HFFc6 (cell line): ENCODE data around the gene SESN3. TPM values are rescaled to one million over a fixed set of nuclear protein-coding genes. Genes with fewer than 3 reads are reported as not detected.
A peak's percentile ranks its signal among the peaks of the same experiment; 100 is the strongest.

Experiments used
- DNase-seq: peaks from one replicate; pipeline ENCODE4 v3.0.0-alpha.2; 2018
- H3K27ac Mint-ChIP-seq: 2 replicates; pipeline ENCODE4 v1.8.0; 2020; ENCODE audit warnings: mild to moderate bottlenecking, mixed read lengths
- H3K27me3 Mint-ChIP-seq: 2 replicates; pipeline ENCODE4 v1.8.0; 2021; ENCODE audit warnings: mild to moderate bottlenecking, moderate library complexity, mixed read lengths; ENCODE audit not compliant: insufficient read depth
- H3K36me3 Mint-ChIP-seq: 2 replicates; pipeline ENCODE4 v1.8.0; 2021; ENCODE audit warnings: low read depth, mixed read lengths
- H3K4me1 Mint-ChIP-seq: 2 replicates; pipeline ENCODE4 v1.8.0; 2020; ENCODE audit warnings: low read depth, mixed read lengths
- H3K4me3 Mint-ChIP-seq: 2 replicates; pipeline ENCODE4 v1.8.0; 2020; ENCODE audit warnings: mild to moderate bottlenecking, moderate library complexity, mixed read lengths
- H3K9me3 Mint-ChIP-seq: 2 replicates; pipeline ENCODE4 v1.8.0; 2020; ENCODE audit warnings: mild to moderate bottlenecking, mixed read lengths
- CTCF ChIP-seq: fragments of 200-600 bp; sonication (generic); IDR thresholded peaks from 2 replicates; pipeline ENCODE4 v1.5.0; 2021; ENCODE audit warnings: antibody characterized with exemption, mild to moderate bottlenecking
- total RNA-seq, 6 experiments: library from RNA; stranded (reverse); fragmentation: NEBNext Ultra II Directional; extraction: Animal tissue kit (Norgen Biotek cat#: 25700); gene quantifications; 2 replicates in 1 of 6; 3 replicates in 5 of 6; pipeline ENCODE4 v1.2.3, GENCODE V29; 2021

The SESN3 gene
- total RNA-seq, 6 experiments from 2014 or later, result 0.12 to 0.28 (median 0.21) TPM

GRCh38 chr11:95152876-95153856, 77.8 kb downstream of the SESN3 start:
- H3K4me1 Mint-ChIP-seq, result peaks cover 20% of the 10 kb centered on the region
- peaks cover 4% of the 10 kb centered on the region for H3K27me3 Mint-ChIP-seq
- TF ChIP-seq CTCF, result no peak
- H3K36me3 Mint-ChIP-seq, result no peaks in the 10 kb centered on the region
- H3K9me3 Mint-ChIP-seq, result no peaks in the 10 kb centered on the region
- no peak overlapping the region for H3K27ac Mint-ChIP-seq
- DNase-seq, result no peak
- H3K4me3 Mint-ChIP-seq, result no peak overlapping the region; the same call in 1 of the 2 replicates

GRCh38 chr11:95150956-95151684, 79.9 kb downstream of the SESN3 start:
- Mint-ChIP-seq H3K36me3 (no peaks in the 10 kb centered on the region), H3K4me1 (peaks cover 41% of the 10 kb centered on the region), H3K9me3 (no peaks in the 10 kb centered on the region), H3K27ac (peak overlapping the region; percentile 63), H3K27me3 (no peaks in the 10 kb centered on the region; the same call in 1 of the 2 replicates), H3K4me3 (peak overlapping the region; percentile 84)
- DNase-seq, result peak; percentile 86
- TF ChIP-seq CTCF, result peak; percentile 86

GRCh38 chr11:95149651-95150364, 81.2 kb downstream of the SESN3 start:
- DNase-seq, result no peak
- peak overlapping the region; percentile 20; the same call in 1 of the 2 replicates for H3K27ac Mint-ChIP-seq
- H3K36me3 Mint-ChIP-seq, result no peaks in the 10 kb centered on the region
- H3K9me3 Mint-ChIP-seq, result no peaks in the 10 kb centered on the region
- TF ChIP-seq CTCF, result no peak
- H3K27me3 Mint-ChIP-seq, result no peaks in the 10 kb centered on the region
- H3K4me1 Mint-ChIP-seq, result peaks cover 49% of the 10 kb centered on the region
- peak overlapping the region; percentile 84; the same call in 1 of the 2 replicates for H3K4me3 Mint-ChIP-seq

GRCh38 chr11:95148938-95149337, 82.1 kb downstream of the SESN3 start:
- Mint-ChIP-seq H3K4me3 (no peak overlapping the region), H3K9me3 (no peaks in the 10 kb centered on the region), H3K27ac (no peak overlapping the region), H3K36me3 (no peaks in the 10 kb centered on the region; the same call in 1 of the 2 replicates), H3K27me3 (no peaks in the 10 kb centered on the region; the same call in 1 of the 2 replicates), H3K4me1 (peaks cover 58% of the 10 kb centered on the region)
- TF ChIP-seq CTCF, result no peak
- DNase-seq, result no peak

- Mint-ChIP-seq H3K4me3 (no peak overlapping the region), H3K27me3 (no peaks in the 10 kb centered on the region; the same call in 1 of the 2 replicates), H3K27ac (peak overlapping the region; percentile 20; the same call in 1 of the 2 replicates), H3K9me3 (no peaks in the 10 kb centered on the region), H3K4me1 (peaks cover 63% of the 10 kb centered on the region), H3K36me3 (no peaks in the 10 kb centered on the region; the same call in 1 of the 2 replicates)
- DNase-seq, result no peak
- TF ChIP-seq CTCF, result no peak
Observed at GRCh38 chr11:95148406-95148805, 82.6 kb downstream of the SESN3 start.
